GM23338 (cell line): ENCODE measurements around the gene ME1.

Experiments
- CTCF ChIP-seq, 2 experiments: fragments of 200-600 bp in 1 of 2; sonication (generic) in 1 of 2; conservative IDR thresholded peaks; 2 replicates each; pipeline versions ENCODE4 v1.5.1 to v1.6.1; 2016 to 2017; ENCODE audit warnings: antibody characterized with exemption in 2 of 2, low read depth in 2 of 2, mild to moderate bottlenecking in 2 of 2, moderate library complexity in 1 of 2
- EZH2 ChIP-seq: fragments of 200-600 bp; sonication (generic); IDR thresholded peaks from one replicate; pipeline ENCODE4 v1.8.0; 2017; ENCODE audit warnings: antibody characterized with exemption, mild to moderate bottlenecking, low read depth; ENCODE audit not compliant: unreplicated experiment
- EZH2phosphoT487 ChIP-seq: fragments of 200-600 bp; sonication (generic); IDR thresholded peaks from one replicate; pipeline ENCODE4 v1.8.1; 2018; ENCODE audit warnings: antibody characterized with exemption; ENCODE audit not compliant: unreplicated experiment
- POLR2AphosphoS5 ChIP-seq: IDR thresholded peaks from 2 replicates; pipeline ENCODE4 v1.6.1; 2016; ENCODE audit warnings: antibody characterized with exemption, low read depth
- REST ChIP-seq: IDR thresholded peaks from one replicate; pipeline ENCODE4 v1.6.1; 2018; ENCODE audit warnings: antibody characterized with exemption; ENCODE audit not compliant: unreplicated experiment

DNA sequence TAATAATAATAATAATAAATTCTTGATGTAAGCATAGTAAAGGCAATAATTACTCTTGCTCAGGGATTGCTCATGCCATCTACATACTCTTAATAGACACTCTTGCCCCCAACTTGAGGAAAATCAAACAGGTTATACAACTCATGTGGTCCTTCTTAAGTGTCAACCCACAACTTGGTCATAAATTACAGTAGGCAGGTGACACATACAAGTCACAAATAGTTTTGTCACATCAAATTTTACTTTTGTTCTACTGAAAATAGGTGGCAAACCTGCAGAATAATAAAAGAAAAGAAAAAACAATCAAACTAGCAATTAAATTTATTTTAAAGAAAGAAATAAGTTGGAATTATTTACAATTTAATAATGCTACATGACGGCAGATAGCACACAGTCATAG lies 1.6 kb downstream of the ME1 start:
- TF ChIP-seq CTCF (conservative IDR thresholded peaks at IDR 0.05; ENCODE audit: low read depth in 2 of 2): no peak
- TF ChIP-seq EZH2: no peak
- TF ChIP-seq REST: no peak
- TF ChIP-seq POLR2AphosphoS5: no peak
- no peak for TF ChIP-seq EZH2phosphoT487
